Measurements from ENCODE around the gene ZNF185. TPM values are rescaled to one million over a fixed set of nuclear protein-coding genes. Genes with fewer than 3 reads are reported as not detected.

Gene ZNF185
- polyA plus RNA-seq = 1 to 10 TPM; 2.3 to 3.9 (median 3.6) TPM

GRCh38 chrX:152897222-152898131, at the start of gene ZNF185:
ZNF185 (plus strand) TSS chrX:152898067; CDS start chrX:152914490, 16,423 bp downstream.
- no peak within 1 kb of the TSS for H3K27ac ChIP-seq (ENCODE audit: low read depth, low read length)
- WGBS, 3 donors = 15 to 42% (median 36%) methylated on average over 17 to 59 of the region's 64 CpGs

GRCh38 chrX:152850465-152850864, 47.4 kb upstream of the ZNF185 start:
- 64 to 85% (median 81%) methylated on average over 2 of the region's 2 CpGs for WGBS, 3 donors
- no peak overlapping the region for H3K27ac ChIP-seq (ENCODE audit: low read depth, low read length)

- no peak overlapping the region for H3K27ac ChIP-seq (ENCODE audit: low read depth, low read length)
- 92 to 98% (median 98%) methylated on average over 7 of the region's 7 CpGs for WGBS, 3 donors
These were observed 43.9 kb upstream of the ZNF185 start for GRCh38 chrX:152853986-152854385.

GRCh38 chrX:152861116-152861515, 36.8 kb upstream of the ZNF185 start:
- 66 to 79% (median 76%) methylated on average over 3 of the region's 3 CpGs for whole genome bisulfite sequencing, 3 donors
- H3K27ac ChIP-seq (ENCODE audit: low read depth, low read length) = no peak overlapping the region

- H3K27ac ChIP-seq (ENCODE audit: low read depth, low read length) = no peak overlapping the region
- 68 to 89% (median 84%) methylated on average over 6 of the region's 6 CpGs for WGBS, 3 donors
These were observed 36.0 kb upstream of the ZNF185 start for GRCh38 chrX:152861826-152862225.

GRCh38 chrX:152865232-152865920, 32.5 kb upstream of the ZNF185 start:
- 79 to 83% (median 82%) methylated on average over 14 to 17 of the region's 17 CpGs for WGBS, 3 donors
- H3K27ac ChIP-seq (ENCODE audit: low read depth, low read length) = no peak overlapping the region

- 83 to 92% (median 83%) methylated on average over 5 of the region's 5 CpGs for WGBS, 3 donors
- H3K27ac ChIP-seq (ENCODE audit: low read depth, low read length) = no peak overlapping the region
These were observed 31.5 kb upstream of the ZNF185 start for GRCh38 chrX:152866386-152866785.

- WGBS, 3 donors = 78 to 93% (median 88%) methylated on average over 6 to 7 of the region's 7 CpGs
These were observed 27.9 kb upstream of the ZNF185 start for GRCh38 chrX:152869972-152870371.

GRCh38 chrX:152871260-152871659, 26.6 kb upstream of the ZNF185 start:
- H3K27ac ChIP-seq (ENCODE audit: low read depth, low read length) = no peak overlapping the region
- 81 to 91% (median 83%) methylated on average over 7 to 9 of the region's 9 CpGs for whole genome bisulfite sequencing, 3 donors

More at GRCh38 chrX:152869972-152870371, 27.9 kb upstream of the ZNF185 start:
- no peak overlapping the region for H3K27ac ChIP-seq (ENCODE audit: low read depth, low read length)

GRCh38 chrX:152872522-152872921, 25.3 kb upstream of the ZNF185 start:
- WGBS, 3 donors = 73 to 100% methylated on average over 1 of the region's 2 CpGs; no CpG with 5 or more reads in 1 of the 3 donors
- H3K27ac ChIP-seq (ENCODE audit: low read depth, low read length) = no peak overlapping the region

GRCh38 chrX:152873361-152873760, 24.5 kb upstream of the ZNF185 start:
- no peak overlapping the region for H3K27ac ChIP-seq (ENCODE audit: low read depth, low read length)
- WGBS, 3 donors = 70 to 97% (median 83%) methylated on average over 2 of the region's 2 CpGs

GRCh38 chrX:152876931-152877840, 20.7 kb upstream of the ZNF185 start:
- WGBS, 3 donors = 78 to 88% (median 78%) methylated on average over 10 of the region's 10 CpGs
- H3K27ac ChIP-seq (ENCODE audit: low read depth, low read length) = no peak overlapping the region

GRCh38 chrX:152878976-152879755, 18.7 kb upstream of the ZNF185 start:
- no peak overlapping the region for H3K27ac ChIP-seq (ENCODE audit: low read depth, low read length)
- whole genome bisulfite sequencing, 3 donors = 71 to 86% (median 78%) methylated on average over 16 of the region's 16 CpGs

GRCh38 chrX:152881289-152881688, 16.6 kb upstream of the ZNF185 start:
- 82 to 91% (median 91%) methylated on average over 2 of the region's 2 CpGs for WGBS, 3 donors
- no peak overlapping the region for H3K27ac ChIP-seq (ENCODE audit: low read depth, low read length)

- 60 to 67% (median 60%) methylated on average over 5 to 6 of the region's 6 CpGs for WGBS, 3 donors
These were observed 13.7 kb upstream of the ZNF185 start for GRCh38 chrX:152884171-152884570.

GRCh38 chrX:152886716-152887115, 11.2 kb upstream of the ZNF185 start:
- WGBS, 3 donors = 53 to 65% (median 63%) methylated on average over 3 of the region's 3 CpGs
- no peak overlapping the region for H3K27ac ChIP-seq (ENCODE audit: low read depth, low read length)

More at GRCh38 chrX:152884171-152884570, 13.7 kb upstream of the ZNF185 start:
- H3K27ac ChIP-seq (ENCODE audit: low read depth, low read length) = no peak overlapping the region

GRCh38 chrX:152892499-152892898, 5.4 kb upstream of the ZNF185 start:
- H3K27ac ChIP-seq (ENCODE audit: low read depth, low read length) = no peak overlapping the region
- WGBS, 3 donors = 77 to 90% (median 77%) methylated on average over 4 of the region's 4 CpGs
